ENCODE data around the gene ARHGEF26. TPM values are rescaled to one million over a fixed set of nuclear protein-coding genes. Genes with fewer than 3 reads are reported as not detected.

ARHGEF26 gene
- total and polyA plus RNA-seq, 5 experiments from 2014 or later: 0.08 to 0.22 (median 0.13) TPM; not detected in 2

DNA sequence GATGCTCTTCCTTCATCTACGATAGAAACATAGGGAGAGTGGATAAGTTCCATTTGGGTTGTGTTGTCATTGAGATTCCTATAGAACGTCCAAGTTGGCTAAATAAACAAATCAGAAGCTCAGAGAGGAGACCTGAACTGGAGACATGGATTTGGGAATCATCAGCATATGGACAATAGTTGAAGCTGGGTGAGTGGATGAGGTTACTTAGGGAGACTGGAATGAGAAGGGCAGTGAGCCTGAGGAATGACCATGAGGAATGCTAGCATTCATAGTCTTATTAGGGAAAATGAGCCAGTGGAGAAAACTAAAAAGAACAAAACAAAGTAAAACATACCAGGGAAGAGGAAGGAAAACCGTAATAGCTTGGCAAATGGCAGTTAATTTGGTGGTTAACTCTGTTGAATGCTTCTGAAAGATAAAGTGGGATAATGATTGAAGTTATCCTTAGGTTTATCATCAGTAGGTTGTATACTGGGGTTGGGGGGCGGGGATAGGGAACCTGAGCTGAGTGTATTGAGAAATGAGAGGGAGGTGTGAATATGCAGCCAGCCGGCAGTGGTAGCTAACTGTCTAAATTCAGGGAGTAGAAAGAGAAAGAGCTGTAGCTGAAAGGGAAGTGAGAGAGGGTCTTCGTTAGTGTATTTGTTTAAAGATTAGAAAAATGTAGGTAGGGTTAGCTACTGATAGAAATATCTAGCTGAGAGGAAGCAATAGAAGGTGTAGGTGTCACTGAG lies 74.6 kb downstream of the ARHGEF26 start:
- Mint-ChIP-seq H3K4me1 (no peaks in the 10 kb centered on the region), H3K4me3 (no peak overlapping the region), H3K9me3 (peaks cover 0 to 5% (median 0%) of the 10 kb centered on the region in 9 donors), H3K27ac (no peak overlapping the region), H3K27me3 (peaks cover 0 to 21% (median 4%) of the 10 kb centered on the region in 5 donors), H3K36me3 (no peaks in the 10 kb centered on the region)
- POLR2A ChIA-PET: no interaction called here
- ATAC-seq (no peak), DNase-seq (no peak)

DNA sequence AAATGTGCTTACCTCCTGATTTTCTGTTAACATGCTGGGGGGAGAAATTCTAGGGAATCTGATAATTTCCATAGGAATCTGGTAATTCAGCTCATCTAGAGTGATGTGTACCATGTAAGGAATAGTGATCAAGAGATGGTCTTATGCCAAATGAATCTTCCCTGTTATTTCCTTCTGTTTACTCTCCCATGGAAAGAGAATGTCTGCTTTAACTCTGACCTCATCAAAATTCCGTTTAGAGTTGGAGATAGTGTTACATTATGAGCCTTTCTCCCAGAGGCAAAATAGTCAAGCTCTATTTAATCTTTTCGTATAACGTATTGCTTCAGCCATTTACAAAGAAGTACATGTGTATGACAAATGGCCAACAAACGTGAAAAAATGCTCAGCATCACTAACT lies 76.6 kb downstream of the ARHGEF26 start:
- H3K9me3 Mint-ChIP-seq: peaks cover 0 to 5% (median 0%) of the 10 kb centered on the region in 9 donors
- DNase-seq (no peak), ATAC-seq (no peak)
- H3K27me3 Mint-ChIP-seq: peaks cover 0 to 14% (median 4%) of the 10 kb centered on the region in 5 donors
- no peaks in the 10 kb centered on the region for H3K36me3 Mint-ChIP-seq
- H3K27ac Mint-ChIP-seq: no peak overlapping the region
- H3K4me3 Mint-ChIP-seq: no peak overlapping the region
- H3K4me1 Mint-ChIP-seq: no peaks in the 10 kb centered on the region
- POLR2A ChIA-PET: no interaction called here

DNA sequence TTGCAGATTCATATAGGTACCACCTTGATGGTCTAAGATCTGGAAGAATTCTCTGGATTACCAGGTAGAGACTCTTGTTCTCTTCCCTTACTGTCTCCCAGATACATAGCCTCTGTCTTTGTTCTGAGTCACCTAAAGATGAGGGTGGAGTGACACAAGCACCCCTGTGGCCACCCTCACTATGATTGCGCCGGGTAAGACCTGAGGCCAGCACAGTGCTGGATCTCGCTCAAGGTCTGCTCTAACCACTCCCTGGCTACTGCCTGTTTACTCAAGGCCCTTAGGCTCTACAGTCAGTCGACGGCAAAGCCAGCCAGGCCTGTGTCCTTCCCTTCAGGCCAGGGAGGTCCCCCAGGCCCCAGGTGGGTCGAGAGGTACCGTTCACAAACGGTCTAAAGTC lies 88.3 kb downstream of the ARHGEF26 start:
- H3K27me3 Mint-ChIP-seq: peaks cover 10 to 31% (median 21%) of the 10 kb centered on the region in 5 donors
- no peak for ATAC-seq
- POLR2A ChIA-PET: no interaction called here
- no peaks in the 10 kb centered on the region for H3K4me1 Mint-ChIP-seq
- H3K9me3 Mint-ChIP-seq: peaks cover 4 to 16% (median 12%) of the 10 kb centered on the region in 9 donors
- peaks cover 0 to 11% (median 0%) of the 10 kb centered on the region in 3 donors for H3K36me3 Mint-ChIP-seq
- no peak overlapping the region for H3K4me3 Mint-ChIP-seq
- H3K27ac Mint-ChIP-seq: no peak overlapping the region
- no peak for DNase-seq

DNA sequence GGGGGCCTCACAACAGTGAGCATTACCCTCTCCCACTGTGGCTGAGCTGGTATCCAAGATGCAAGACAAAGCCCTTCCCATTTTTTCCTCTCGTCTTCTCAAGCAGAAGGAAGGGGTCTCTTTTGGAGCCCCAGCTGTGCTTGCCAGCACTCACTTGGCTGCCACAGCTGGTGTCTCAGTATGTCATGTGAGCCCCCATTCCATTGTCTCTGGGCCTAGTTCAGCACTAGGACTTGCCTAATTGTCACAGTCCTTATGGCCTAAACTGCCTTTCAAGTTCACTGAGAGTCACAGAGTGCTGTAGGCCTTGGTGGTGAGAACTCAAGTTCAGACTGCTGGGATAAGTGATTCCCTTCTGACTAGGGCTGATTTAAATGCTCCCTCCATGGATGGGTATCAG lies 89.8 kb downstream of the ARHGEF26 start:
- Mint-ChIP-seq H3K4me3 (no peak overlapping the region), H3K27ac (no peak overlapping the region), H3K4me1 (no peaks in the 10 kb centered on the region), H3K27me3 (peaks cover 3 to 20% (median 19%) of the 10 kb centered on the region in 5 donors), H3K36me3 (peaks cover 0 to 4% (median 0%) of the 10 kb centered on the region in 3 donors), H3K9me3 (peaks cover 0 to 5% (median 0%) of the 10 kb centered on the region in 9 donors)
- no peak for ATAC-seq
- no peak for DNase-seq
- POLR2A ChIA-PET: no interaction called here

DNA sequence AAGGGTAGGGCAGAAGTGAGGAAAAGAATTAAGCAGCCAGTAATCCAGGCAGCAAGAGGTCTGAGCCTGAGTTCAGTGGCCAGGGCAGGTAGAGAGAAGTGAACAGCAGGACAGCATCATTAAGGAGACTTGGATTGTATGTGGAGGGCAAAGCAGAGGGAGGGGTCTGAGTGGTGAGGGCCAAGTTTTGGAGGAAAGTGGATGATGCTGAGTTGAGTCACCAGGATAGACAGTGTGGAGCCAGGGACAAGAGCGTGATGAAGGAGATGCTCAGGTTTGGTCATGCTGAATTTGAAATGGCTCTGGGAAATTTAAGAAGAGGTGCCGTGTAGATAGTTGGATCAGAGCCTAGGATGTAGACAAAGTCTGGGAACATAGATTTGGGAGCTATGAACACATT lies 93.1 kb downstream of the ARHGEF26 start:
- H3K27me3 Mint-ChIP-seq: peaks cover 0 to 11% (median under 1%) of the 10 kb centered on the region in 5 donors
- H3K9me3 Mint-ChIP-seq: no peaks in the 10 kb centered on the region
- DNase-seq: no peak
- H3K4me3 Mint-ChIP-seq: no peak overlapping the region
- H3K27ac Mint-ChIP-seq: no peak overlapping the region
- POLR2A ChIA-PET: no interaction called here
- no peak for ATAC-seq
- no peaks in the 10 kb centered on the region for H3K4me1 Mint-ChIP-seq
- H3K36me3 Mint-ChIP-seq: no peaks in the 10 kb centered on the region

DNA sequence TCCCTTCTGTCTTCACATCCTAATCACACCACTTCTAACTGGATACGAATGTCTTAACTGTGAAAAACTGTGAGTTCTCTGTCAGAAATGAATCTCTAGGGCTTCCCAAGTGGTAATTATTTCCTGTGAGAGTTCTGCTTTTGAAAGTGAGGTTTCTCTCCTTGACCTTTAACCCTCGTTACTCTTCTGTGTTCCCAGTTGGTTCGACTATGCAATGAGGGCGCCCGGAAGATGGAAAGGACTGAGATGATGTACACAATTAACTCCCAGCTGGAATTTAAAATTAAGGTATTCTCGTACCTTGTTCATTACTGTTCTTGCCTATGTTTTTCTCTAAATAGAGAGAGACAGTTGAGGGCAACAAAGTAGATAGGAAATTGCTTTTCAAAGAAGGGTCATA lies 96.5 kb downstream of the ARHGEF26 start:
- POLR2A ChIA-PET: no interaction called here
- Mint-ChIP-seq H3K9me3 (no peaks in the 10 kb centered on the region), H3K4me3 (no peak overlapping the region), H3K27ac (no peak overlapping the region), H3K27me3 (peaks cover 0 to 11% (median 3%) of the 10 kb centered on the region in 5 donors), H3K4me1 (no peaks in the 10 kb centered on the region), H3K36me3 (no peaks in the 10 kb centered on the region)
- ATAC-seq (no peak), DNase-seq (no peak)

DNA sequence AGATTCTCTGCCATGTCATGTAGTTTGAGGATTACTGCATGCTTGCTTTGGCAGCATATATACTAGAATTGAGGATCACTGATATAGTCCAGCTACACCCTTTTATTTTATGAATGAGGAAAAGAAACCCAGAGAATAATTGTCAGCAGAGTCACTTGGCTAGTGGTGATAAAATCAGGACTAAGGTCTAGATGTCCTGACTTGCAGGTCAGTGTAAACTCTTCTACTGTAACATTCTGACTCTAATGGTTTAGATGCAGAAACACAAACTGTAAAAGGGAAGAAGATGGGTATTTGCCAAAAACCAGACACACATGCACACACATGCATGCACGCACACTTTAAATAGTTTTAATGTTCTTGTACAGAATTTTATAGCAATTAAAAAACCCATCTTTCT lies 97.5 kb downstream of the ARHGEF26 start:
- H3K27ac Mint-ChIP-seq: no peak overlapping the region
- DNase-seq: no peak
- no peak for ATAC-seq
- H3K4me3 Mint-ChIP-seq: no peak overlapping the region
- H3K36me3 Mint-ChIP-seq: no peaks in the 10 kb centered on the region
- no peaks in the 10 kb centered on the region for H3K9me3 Mint-ChIP-seq
- POLR2A ChIA-PET: no interaction called here
- H3K4me1 Mint-ChIP-seq: no peaks in the 10 kb centered on the region
- peaks cover 0 to 8% (median 3%) of the 10 kb centered on the region in 5 donors for H3K27me3 Mint-ChIP-seq

DNA sequence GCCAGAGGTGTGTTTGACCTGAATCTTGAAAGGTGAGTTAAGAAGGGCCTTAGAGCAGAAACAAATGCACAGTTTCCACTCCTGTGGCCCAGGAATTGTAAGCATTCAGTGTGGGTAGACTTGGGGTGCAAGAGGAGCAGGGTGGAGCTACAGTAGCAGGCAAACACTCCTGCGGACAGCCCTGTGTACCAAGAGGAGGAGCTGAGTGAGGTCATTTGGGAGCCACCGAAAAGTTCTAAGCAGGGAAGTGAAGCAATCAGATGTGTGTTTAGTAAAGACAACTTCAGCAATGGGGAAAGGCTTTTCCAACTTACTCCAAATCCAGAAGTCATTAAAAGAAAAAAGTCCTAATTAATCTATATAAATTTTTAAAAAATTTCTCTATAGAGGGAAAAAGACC lies 99.3 kb downstream of the ARHGEF26 start:
- Mint-ChIP-seq H3K27me3 (peaks cover 0 to 8% (median 0%) of the 10 kb centered on the region in 5 donors), H3K4me3 (no peak overlapping the region), H3K4me1 (no peaks in the 10 kb centered on the region), H3K27ac (no peak overlapping the region), H3K36me3 (no peaks in the 10 kb centered on the region), H3K9me3 (no peaks in the 10 kb centered on the region)
- POLR2A ChIA-PET: no interaction called here
- ATAC-seq: no peak
- DNase-seq: no peak

DNA sequence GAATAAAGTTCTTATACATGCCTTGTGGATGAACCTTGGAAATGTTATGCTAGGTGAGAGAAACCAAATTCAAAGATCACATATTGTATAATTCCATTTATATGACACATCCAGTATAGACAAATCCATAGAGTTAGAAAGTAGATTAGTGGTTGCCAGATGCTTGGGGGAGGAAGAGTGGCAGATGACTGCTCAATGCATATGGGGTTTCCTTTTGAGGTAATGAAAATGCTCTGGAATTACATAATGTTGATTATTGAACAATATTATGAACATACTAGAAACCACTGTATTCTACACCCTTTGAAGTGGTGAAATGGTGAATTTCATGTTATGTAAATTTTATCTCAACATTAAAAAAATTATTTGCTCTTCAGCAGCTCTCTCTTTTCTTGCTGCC lies 102.3 kb downstream of the ARHGEF26 start:
- POLR2A ChIA-PET: no interaction called here
- Mint-ChIP-seq H3K4me1 (no peaks in the 10 kb centered on the region), H3K27me3 (peaks cover 0 to 8% (median 1%) of the 10 kb centered on the region in 5 donors), H3K4me3 (no peak overlapping the region), H3K36me3 (no peaks in the 10 kb centered on the region), H3K9me3 (no peaks in the 10 kb centered on the region), H3K27ac (no peak overlapping the region)
- ATAC-seq (no peak), DNase-seq (no peak)

DNA sequence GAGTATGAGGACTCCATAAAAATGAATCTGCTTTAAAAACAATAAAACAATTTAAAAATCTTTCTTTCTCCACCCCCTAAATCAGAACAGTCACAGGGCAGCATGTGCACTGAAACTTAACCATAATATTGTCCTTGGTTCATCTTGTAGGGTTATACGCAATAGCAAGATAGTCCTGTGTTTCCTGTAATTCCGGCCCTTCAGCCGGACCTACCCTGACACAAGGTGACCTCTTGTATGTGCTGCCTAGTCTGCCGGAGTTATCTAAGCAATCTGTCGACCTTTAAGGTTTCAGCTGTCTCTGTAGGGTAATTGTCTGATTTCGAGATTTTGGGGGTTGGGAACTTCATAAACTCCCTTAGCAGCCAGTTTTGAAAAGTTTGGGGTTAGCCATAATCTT lies 103.2 kb downstream of the ARHGEF26 start:
- ATAC-seq (no peak), DNase-seq (no peak)
- POLR2A ChIA-PET: no interaction called here
- Mint-ChIP-seq H3K4me1 (no peaks in the 10 kb centered on the region), H3K36me3 (no peaks in the 10 kb centered on the region), H3K27ac (no peak overlapping the region), H3K9me3 (no peaks in the 10 kb centered on the region), H3K4me3 (no peak overlapping the region), H3K27me3 (peaks cover 0 to 8% (median 3%) of the 10 kb centered on the region in 5 donors)

DNA sequence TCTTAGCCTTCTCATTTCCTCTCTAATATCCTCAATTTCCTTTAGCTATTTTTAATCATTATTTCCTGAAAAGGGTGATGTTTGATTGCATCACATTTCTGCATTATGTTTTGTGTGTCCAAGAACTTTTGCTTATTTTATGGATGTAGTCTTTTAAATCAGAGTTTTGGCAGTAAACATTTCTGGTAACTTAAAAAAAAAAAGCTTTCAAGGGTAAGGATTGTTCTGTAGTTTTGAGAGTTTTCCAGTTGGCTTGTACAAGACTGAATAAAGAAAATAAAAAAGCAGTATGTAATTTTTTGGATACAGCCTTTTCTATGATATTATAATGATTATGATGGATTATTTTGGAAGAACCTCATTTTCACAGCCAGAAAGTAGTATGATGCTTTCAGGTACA lies 103.7 kb downstream of the ARHGEF26 start:
- DNase-seq (no peak), ATAC-seq (no peak)
- Mint-ChIP-seq H3K9me3 (no peaks in the 10 kb centered on the region), H3K4me1 (no peaks in the 10 kb centered on the region), H3K36me3 (no peaks in the 10 kb centered on the region), H3K4me3 (no peak overlapping the region), H3K27me3 (peaks cover 0 to 8% (median 5%) of the 10 kb centered on the region in 5 donors), H3K27ac (no peak overlapping the region)
- POLR2A ChIA-PET: no interaction called here

DNA sequence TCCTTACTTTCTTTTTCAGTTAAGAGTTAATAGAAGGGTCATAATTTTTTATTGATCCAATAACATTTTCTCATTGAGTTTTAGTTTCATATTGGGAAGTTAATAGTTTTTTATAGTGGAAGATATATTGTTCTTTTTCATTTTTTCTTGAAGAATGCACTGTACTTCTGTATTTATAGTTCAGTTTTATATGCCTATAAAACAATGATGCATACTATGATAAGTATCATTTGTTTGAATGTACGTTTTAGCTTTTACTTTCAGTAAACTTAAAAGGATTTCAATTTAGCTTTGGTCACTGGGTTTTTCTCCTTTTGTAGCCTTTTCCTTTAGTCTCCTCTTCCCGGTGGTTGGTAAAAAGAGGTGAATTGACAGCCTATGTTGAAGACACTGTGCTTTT lies 104.3 kb downstream of the ARHGEF26 start:
- Mint-ChIP-seq H3K27me3 (peaks cover 0 to 8% (median 4%) of the 10 kb centered on the region in 5 donors), H3K4me3 (no peak overlapping the region), H3K27ac (no peak overlapping the region), H3K36me3 (no peaks in the 10 kb centered on the region), H3K9me3 (no peaks in the 10 kb centered on the region), H3K4me1 (no peaks in the 10 kb centered on the region)
- ATAC-seq: no peak
- POLR2A ChIA-PET: no interaction called here
- no peak for DNase-seq

DNA sequence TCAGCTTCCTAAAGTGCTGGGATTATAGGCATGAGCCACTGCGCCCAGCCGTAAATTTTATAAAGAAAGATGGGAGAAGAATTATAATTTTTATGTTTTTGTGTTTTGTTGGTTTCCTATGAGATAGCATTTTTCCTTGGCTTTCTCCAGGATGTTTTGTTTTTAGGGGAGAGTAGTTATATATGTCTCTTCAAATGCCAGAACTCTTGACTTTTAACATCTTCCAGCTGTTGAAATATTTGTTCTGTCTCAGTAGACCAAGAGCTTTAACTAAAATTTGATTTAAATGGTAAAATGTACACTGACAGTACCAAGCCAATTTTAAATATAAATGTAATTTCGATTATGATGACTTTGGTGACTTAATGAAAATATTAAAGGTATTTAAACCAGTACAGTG lies 106.3 kb downstream of the ARHGEF26 start:
- POLR2A ChIA-PET: no interaction called here
- Mint-ChIP-seq H3K4me3 (no peak overlapping the region), H3K27ac (no peak overlapping the region), H3K36me3 (no peaks in the 10 kb centered on the region), H3K27me3 (peaks cover 0 to 8% (median 4%) of the 10 kb centered on the region in 5 donors), H3K4me1 (no peaks in the 10 kb centered on the region), H3K9me3 (no peaks in the 10 kb centered on the region)
- no peak for ATAC-seq
- no peak for DNase-seq

All from naive thymus-derived CD8-positive, alpha-beta T cell (primary cell).